ENCODE data around the gene OR52N1. TPM values are rescaled to one million over a fixed set of nuclear protein-coding genes. Genes with fewer than 3 reads are reported as not detected.

The OR52N1 gene
- total RNA-seq, 8 experiments from 2014 or later, result 0.19 TPM; not detected in 7

GRCh38 chr11:5783255-5783654, 7.8 kb downstream of the OR52N1 start, which contains the start of gene OR52N5:
Gene OR52N5, minus strand, starts transcription at chr11:5783355. Its CDS starts 4,721 bp downstream, at chr11:5778634.
- in situ Hi-C loops (cut with MboI; ENCODE audit: low pct_unique_long_range_greater_than_20kb in 2 of 9, low sequenced_read_pairs in 9 of 9, unreplicated experiment in 9 of 9), result no loop called here
- no peak within 1 kb of the TSS for H3K4me3 ChIP-seq
- no peak within 1 kb of the TSS for H3K27ac ChIP-seq
- no peaks in the 10 kb centered on the region for H3K4me1 ChIP-seq (replicated peaks in 1 of 2)
- 0 to 89% (median 41%) methylated on average over 1 to 4 of the region's 4 CpGs; no CpG with 5 or more reads in 4 of the 10 experiments for WGBS, 10 experiments
- no peak for ATAC-seq (replicated peaks in 6 of 8)

GRCh38 chr11:5767056-5767455, 24.0 kb downstream of the OR52N1 start:
- ATAC-seq (replicated peaks in 6 of 8), result no peak
- 0 to 100% (median 75%) methylated on average over 1 of the region's 1 CpG; no CpG with 5 or more reads in 6 of the 10 experiments for WGBS, 10 experiments
- no peaks in the 10 kb centered on the region for H3K4me1 ChIP-seq (replicated peaks in 1 of 2)
- H3K27ac ChIP-seq, result no peak overlapping the region
- in situ Hi-C loops (cut with MboI; ENCODE audit: low pct_unique_long_range_greater_than_20kb in 2 of 9, low sequenced_read_pairs in 9 of 9, unreplicated experiment in 9 of 9), result no loop called here
- no peak overlapping the region for H3K4me3 ChIP-seq

- in situ Hi-C loops (cut with MboI; ENCODE audit: low pct_unique_long_range_greater_than_20kb in 2 of 9, low sequenced_read_pairs in 9 of 9, unreplicated experiment in 9 of 9), result no loop called here
- no peak within 1 kb of the TSS for H3K27ac ChIP-seq
- ATAC-seq (replicated peaks in 6 of 8), result no peak
- WGBS, 10 experiments, result 67 to 100% (median 100%) methylated on average over 1 of the region's 1 CpG; no CpG with 5 or more reads in 3 of the 10 experiments
- no peak within 1 kb of the TSS for H3K4me3 ChIP-seq
- no peaks in the 10 kb centered on the region for H3K4me1 ChIP-seq (replicated peaks in 1 of 2)
Observed at GRCh38 chr11:5753943-5754342, 37.1 kb downstream of the OR52N1 start, which contains the start of gene OR52N4. Gene OR52N4, plus strand, starts transcription at chr11:5754243. Its CDS starts 498 bp downstream, at chr11:5754741.

GRCh38 chr11:5749836-5750235, 41.2 kb downstream of the OR52N1 start:
- no peak for ATAC-seq (replicated peaks in 6 of 8)
- 23 to 100% (median 82%) methylated on average over 2 to 3 of the region's 3 CpGs for WGBS, 10 experiments
- in situ Hi-C loops (cut with MboI; ENCODE audit: low pct_unique_long_range_greater_than_20kb in 2 of 9, low sequenced_read_pairs in 9 of 9, unreplicated experiment in 9 of 9), result no loop called here
- Histone ChIP-seq H3K27ac (no peak overlapping the region), H3K4me3 (no peak overlapping the region), H3K4me1 (replicated peaks in 1 of 2) (peaks cover 0 to 2% of the 10 kb centered on the region in 2 donors)

- no peak overlapping the region for H3K27ac ChIP-seq
- no peak overlapping the region for H3K4me3 ChIP-seq
- H3K4me1 ChIP-seq (replicated peaks in 1 of 2), result peaks cover 0 to 2% of the 10 kb centered on the region in 2 donors
- in situ Hi-C loops (cut with MboI; ENCODE audit: low pct_unique_long_range_greater_than_20kb in 2 of 9, low sequenced_read_pairs in 9 of 9, unreplicated experiment in 9 of 9), result no loop called here
- WGBS, 10 experiments, result 13 to 100% (median 86%) methylated on average over 1 to 3 of the region's 3 CpGs; no CpG with 5 or more reads in 1 of the 10 experiments
- peak in 3 of 8 experiments; percentile 49 to 73 (median 65) for ATAC-seq (replicated peaks in 6 of 8)
Observed at GRCh38 chr11:5746614-5747013, 44.5 kb downstream of the OR52N1 start.

- Histone ChIP-seq H3K4me1 (replicated peaks in 1 of 2) (peaks cover 10 to 23% of the 10 kb centered on the region in 2 donors), H3K4me3 (no peak overlapping the region), H3K27ac (no peak overlapping the region)
- 10 to 100% (median 86%) methylated on average over 1 of the region's 1 CpG; no CpG with 5 or more reads in 3 of the 10 experiments for WGBS, 10 experiments
- in situ Hi-C loops (cut with MboI; ENCODE audit: low pct_unique_long_range_greater_than_20kb in 2 of 9, low sequenced_read_pairs in 9 of 9, unreplicated experiment in 9 of 9), result no loop called here
- ATAC-seq (replicated peaks in 6 of 8), result peak in 7 of 8 experiments; percentile 4 to 67 (median 20)
Observed at GRCh38 chr11:5738431-5738830, 52.6 kb downstream of the OR52N1 start.

GRCh38 chr11:5737670-5738392, 53.2 kb downstream of the OR52N1 start:
- WGBS, 10 experiments, result 33 to 62% (median 41%) methylated on average over 2 to 6 of the region's 6 CpGs; no CpG with 5 or more reads in 1 of the 10 experiments
- peak in 7 of 8 experiments; percentile 33 to 79 (median 65) for ATAC-seq (replicated peaks in 6 of 8)
- in situ Hi-C loops (cut with MboI; ENCODE audit: low pct_unique_long_range_greater_than_20kb in 2 of 9, low sequenced_read_pairs in 9 of 9, unreplicated experiment in 9 of 9), result no loop called here
- no peak overlapping the region for H3K27ac ChIP-seq
- no peak overlapping the region for H3K4me3 ChIP-seq
- H3K4me1 ChIP-seq (replicated peaks in 1 of 2), result peaks cover 10 to 23% of the 10 kb centered on the region in 2 donors

GRCh38 chr11:5737091-5737490, 54.0 kb downstream of the OR52N1 start:
- in situ Hi-C loops (cut with MboI; ENCODE audit: low pct_unique_long_range_greater_than_20kb in 2 of 9, low sequenced_read_pairs in 9 of 9, unreplicated experiment in 9 of 9), result no loop called here
- Histone ChIP-seq H3K4me3 (no peak overlapping the region), H3K4me1 (replicated peaks in 1 of 2) (peaks cover 10 to 23% of the 10 kb centered on the region in 2 donors), H3K27ac (no peak overlapping the region)
- ATAC-seq (replicated peaks in 6 of 8), result peak in 7 of 8 experiments; percentile 39 to 92 (median 83)

Other genes with a start within 250 kb of the OR52N1 start
- under 1 TPM in 7 of 8 experiments, not detected in 1; 0.17 to 0.87 (median 0.47) TPM for gene OR52H1, start 242.7 kb downstream of the OR52N1 start, total RNA-seq
- 1 to 10 TPM in 2 of 8 experiments, under 1 TPM in 3, not detected in 3; 0.25 to 1.4 (median 0.67) TPM for gene OR52B6, start 210.4 kb downstream of the OR52N1 start, total RNA-seq
- gene TRIM6, start 194.6 kb downstream of the OR52N1 start, total RNA-seq, result 1 to 10 TPM; 1.2 to 9.0 (median 2.1) TPM
- 1 to 10 TPM in 4 of 8 experiments, under 1 TPM in 4; 0.16 to 9.7 (median 2.2) TPM for gene TRIM34, start 166.3 kb downstream of the OR52N1 start, total RNA-seq
- 10 to 100 TPM; 13.4 to 60.6 (median 23.7) TPM for gene TRIM5, start 106.2 kb downstream of the OR52N1 start, total RNA-seq
- 100 to 1,000 TPM in 4 of 8 experiments, 10 to 100 TPM in 4; 31.4 to 246 (median 75.3) TPM for gene TRIM22, start 101.5 kb downstream of the OR52N1 start, total RNA-seq
- gene OR56B1, start 54.8 kb downstream of the OR52N1 start, total RNA-seq, result under 1 TPM in 6 of 8 experiments, not detected in 2; 0.08 to 0.43 (median 0.18) TPM
- under 1 TPM in 7 of 8 experiments, not detected in 1; 0.21 to 0.81 (median 0.38) TPM for gene OR52N4, start 37.0 kb downstream of the OR52N1 start, total RNA-seq
- gene OR52N5, start 7.9 kb downstream of the OR52N1 start, total RNA-seq, result under 1 TPM in 2 of 8 experiments, not detected in 6; 0.05 to 0.47 TPM
- gene OR52N2, start 17.7 kb upstream of the OR52N1 start, total RNA-seq, result under 1 TPM in 1 of 8 experiments, not detected in 7; 0.66 TPM
- under 1 TPM in 1 of 8 experiments, not detected in 7; 0.52 TPM for gene OR52E6, start 50.6 kb upstream of the OR52N1 start, total RNA-seq
- under 1 TPM in 2 of 8 experiments, not detected in 6; 0.18 to 0.28 TPM for gene OR52E8, start 66.4 kb upstream of the OR52N1 start, total RNA-seq
- under 1 TPM in 3 of 8 experiments, not detected in 5; 0.05 to 0.52 (median 0.17) TPM for gene OR52E4, start 89.4 kb upstream of the OR52N1 start, total RNA-seq
- under 1 TPM in 2 of 8 experiments, not detected in 6; 0.19 to 0.24 TPM for gene OR52E5, start 101.9 kb upstream of the OR52N1 start, total RNA-seq
- under 1 TPM in 5 of 8 experiments, not detected in 3; 0.08 to 0.80 (median 0.10) TPM for gene OR56A3, start 151.0 kb upstream of the OR52N1 start, total RNA-seq
- 1 to 10 TPM in 1 of 8 experiments, under 1 TPM in 2, not detected in 5; 0.32 to 1.6 (median 0.84) TPM for gene OR56A5, start 177.2 kb upstream of the OR52N1 start, total RNA-seq
- under 1 TPM in 2 of 8 experiments, not detected in 6; 0.21 to 0.62 TPM for gene OR52L1, start 195.7 kb upstream of the OR52N1 start, total RNA-seq
- under 1 TPM in 4 of 8 experiments, not detected in 4; 0.10 to 0.76 (median 0.15) TPM for gene OR56A4, start 215.7 kb upstream of the OR52N1 start, total RNA-seq
- under 1 TPM in 6 of 8 experiments, not detected in 2; under 0.01 to 0.38 (median 0.12) TPM for gene OR56A1, start 239.5 kb upstream of the OR52N1 start, total RNA-seq